Smooth muscle cell (in vitro differentiated cells): ENCODE measurements around the gene TTLL11. TPM values are rescaled to one million over a fixed set of nuclear protein-coding genes. Genes with fewer than 3 reads are reported as not detected.

Experiments
- DNase-seq: peaks from one replicate; lab custom pipeline; 2025; ENCODE audit not compliant: unreplicated experiment; lab: John Stamatoyannopoulos, UW
- H2AFZ ChIP-seq: fragments of 200-600 bp; sonication (generic); 2 replicates; pipeline ENCODE4 v1.6.0; 2016; ENCODE audit warnings: antibody characterized with exemption, low read depth, mild to moderate bottlenecking
- H3F3A ChIP-seq: fragments of 200-600 bp; sonication (generic); 2 replicates; pipeline ENCODE4 v1.6.0; 2017; ENCODE audit warnings: antibody characterized with exemption, low read depth
- H3K27ac ChIP-seq: fragments of 200-600 bp; sonication (generic); 2 replicates; pipeline ENCODE4 v1.5.1; 2016; ENCODE audit warnings: low read depth, mild to moderate bottlenecking
- H3K27me3 ChIP-seq: fragments of 200-600 bp; sonication (generic); 2 replicates; pipeline ENCODE4 v1.6.1; 2016; ENCODE audit warnings: low read depth, mild to moderate bottlenecking
- H3K36me3 ChIP-seq: fragments of 200-600 bp; sonication (generic); 2 replicates; pipeline ENCODE4 v1.5.1; 2016; ENCODE audit warnings: low read depth
- H3K4me1 ChIP-seq: fragments of 200-600 bp; sonication (generic); 2 replicates; pipeline ENCODE4 v1.5.1; 2016; ENCODE audit warnings: low read depth
- H3K4me2 ChIP-seq: fragments of 200-600 bp; sonication (generic); 2 replicates; pipeline ENCODE4 v1.6.0; 2016; ENCODE audit warnings: mild to moderate bottlenecking
- H3K4me3 ChIP-seq: fragments of 200-600 bp; sonication (generic); 2 replicates; pipeline ENCODE4 v1.5.1; 2016; ENCODE audit warnings: mild to moderate bottlenecking
- H3K79me2 ChIP-seq: fragments of 200-600 bp; sonication (generic); 2 replicates; pipeline ENCODE4 v1.6.0; 2016; ENCODE audit warnings: low read depth, mild to moderate bottlenecking
- H3K9ac ChIP-seq: fragments of 200-600 bp; sonication (generic); 2 replicates; pipeline ENCODE4 v1.6.0; 2016; ENCODE audit warnings: low read depth
- H3K9me3 ChIP-seq: fragments of 200-600 bp; sonication (generic); replicated peaks from 2 replicates; pipeline ENCODE4 v1.5.1; 2016; ENCODE audit warnings: low read depth
- H4K20me1 ChIP-seq: fragments of 200-600 bp; sonication (generic); 2 replicates; pipeline ENCODE4 v1.6.0; 2016; ENCODE audit warnings: low read depth
- WGBS: methylation state at CpG from one replicate; pipeline ENCODE4 v1.1.7; 2016; ENCODE audit warnings: low lambda C conversion rate; 5-methylcytosine and 5-hydroxymethylcytosine counted together
- polyA plus RNA-seq: library from polyadenylated mRNA; unstranded; fragments of >200 nt; fragmentation: Nextera tagmentation; extraction: Ambion mirVana; gene quantifications from 2 replicates; pipeline ENCODE4 v1.2.1, GENCODE V29; 2016
- total RNA-seq: library from RNA; depleted of rRNA; stranded (reverse); fragments of >200 nt; gene quantifications from 2 replicates; pipeline ENCODE4 v1.2.3, GENCODE V29; 2014
- TF ChIP-seq, protein P1 (sequence below): fragments of 200-600 bp; sonication (generic); IDR thresholded peaks from 2 replicates; pipeline ENCODE4 v1.5.1; 2017; ENCODE audit warnings: borderline replicate concordance, mild to moderate bottlenecking, antibody characterized with exemption; ENCODE audit not compliant: insufficient read depth, poor library complexity, severe bottlenecking

Gene TTLL11
- total and polyA plus RNA-seq, 2 experiments from 2014 or later = 2.6 to 3.7 TPM

DNA sequence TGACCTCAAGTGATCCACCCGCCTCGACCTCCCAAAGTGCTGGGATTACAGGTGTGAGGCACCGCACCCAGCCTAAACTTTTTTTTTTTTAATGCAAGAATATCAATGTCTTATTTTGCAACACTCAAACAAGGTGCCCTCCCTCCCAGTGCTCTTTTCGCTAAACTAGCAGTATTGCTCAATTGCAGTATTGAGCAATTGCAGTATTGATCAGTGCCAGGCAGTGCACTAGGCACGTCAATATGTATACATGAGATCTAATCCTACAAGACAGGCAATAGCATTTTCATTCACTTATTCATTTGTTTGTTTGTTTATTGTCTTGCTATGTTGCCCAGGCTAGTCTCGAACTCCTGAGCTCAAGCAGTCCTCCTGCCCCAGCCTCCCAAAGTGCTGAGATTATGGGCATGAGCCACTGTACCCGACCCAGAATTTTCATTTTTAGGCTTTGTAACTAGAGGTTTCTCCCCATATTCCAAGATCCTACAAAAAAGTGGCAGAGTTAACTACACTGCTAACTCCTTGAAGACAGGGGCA lies 94.5 kb downstream of the TTLL11 start:
- no peak overlapping the region for H3K9ac ChIP-seq
- no peaks in the 10 kb centered on the region for H3K9me3 ChIP-seq
- H3K27ac ChIP-seq = no peak overlapping the region
- no peak overlapping the region for H3K4me3 ChIP-seq
- H4K20me1 ChIP-seq = no peaks in the 10 kb centered on the region
- H3K36me3 ChIP-seq = no peaks in the 10 kb centered on the region
- H2AFZ ChIP-seq = no peak overlapping the region
- 96% methylated on average over 7 of the region's 7 CpGs for WGBS
- H3K4me2 ChIP-seq = no peak overlapping the region
- H3K4me1 ChIP-seq = no peaks in the 10 kb centered on the region
- TF ChIP-seq, protein P1, sequence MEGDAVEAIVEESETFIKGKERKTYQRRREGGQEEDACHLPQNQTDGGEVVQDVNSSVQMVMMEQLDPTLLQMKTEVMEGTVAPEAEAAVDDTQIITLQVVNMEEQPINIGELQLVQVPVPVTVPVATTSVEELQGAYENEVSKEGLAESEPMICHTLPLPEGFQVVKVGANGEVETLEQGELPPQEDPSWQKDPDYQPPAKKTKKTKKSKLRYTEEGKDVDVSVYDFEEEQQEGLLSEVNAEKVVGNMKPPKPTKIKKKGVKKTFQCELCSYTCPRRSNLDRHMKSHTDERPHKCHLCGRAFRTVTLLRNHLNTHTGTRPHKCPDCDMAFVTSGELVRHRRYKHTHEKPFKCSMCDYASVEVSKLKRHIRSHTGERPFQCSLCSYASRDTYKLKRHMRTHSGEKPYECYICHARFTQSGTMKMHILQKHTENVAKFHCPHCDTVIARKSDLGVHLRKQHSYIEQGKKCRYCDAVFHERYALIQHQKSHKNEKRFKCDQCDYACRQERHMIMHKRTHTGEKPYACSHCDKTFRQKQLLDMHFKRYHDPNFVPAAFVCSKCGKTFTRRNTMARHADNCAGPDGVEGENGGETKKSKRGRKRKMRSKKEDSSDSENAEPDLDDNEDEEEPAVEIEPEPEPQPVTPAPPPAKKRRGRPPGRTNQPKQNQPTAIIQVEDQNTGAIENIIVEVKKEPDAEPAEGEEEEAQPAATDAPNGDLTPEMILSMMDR = no peak
- no peaks in the 10 kb centered on the region for H3F3A ChIP-seq
- no peak for DNase-seq
- no peaks in the 10 kb centered on the region for H3K79me2 ChIP-seq
- no peaks in the 10 kb centered on the region for H3K27me3 ChIP-seq

DNA sequence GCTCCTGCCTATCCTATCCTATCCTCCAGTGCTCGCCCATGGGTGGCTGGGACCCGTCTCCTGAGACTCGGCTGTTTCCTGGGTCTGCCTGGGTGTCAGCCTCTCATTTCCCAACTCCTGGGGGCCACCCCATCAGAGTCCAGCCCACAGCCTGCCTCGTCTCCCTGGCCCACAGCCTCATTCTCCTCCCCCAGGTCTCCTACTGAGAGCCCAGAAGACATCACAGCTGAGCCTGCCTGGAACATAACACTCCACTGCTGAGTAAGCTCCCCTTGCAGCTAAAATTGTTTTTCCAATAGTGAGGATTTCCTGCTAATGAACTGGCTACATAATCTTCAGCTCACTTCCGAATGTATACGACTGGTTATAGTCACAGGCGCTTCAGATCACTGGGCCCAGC lies 95.3 kb downstream of the TTLL11 start:
- Histone ChIP-seq H2AFZ (no peak overlapping the region), H3K27ac (no peak overlapping the region), H3K36me3 (no peaks in the 10 kb centered on the region), H3K79me2 (no peaks in the 10 kb centered on the region), H3K4me1 (no peaks in the 10 kb centered on the region), H3K4me3 (no peak overlapping the region), H3K9ac (no peak overlapping the region), H3K27me3 (no peaks in the 10 kb centered on the region), H3F3A (no peaks in the 10 kb centered on the region), H3K9me3 (no peaks in the 10 kb centered on the region), H4K20me1 (no peaks in the 10 kb centered on the region), H3K4me2 (no peak overlapping the region)
- TF ChIP-seq, protein P1 = no peak
- WGBS = 46% methylated on average over 7 of the region's 7 CpGs
- DNase-seq = no peak

DNA sequence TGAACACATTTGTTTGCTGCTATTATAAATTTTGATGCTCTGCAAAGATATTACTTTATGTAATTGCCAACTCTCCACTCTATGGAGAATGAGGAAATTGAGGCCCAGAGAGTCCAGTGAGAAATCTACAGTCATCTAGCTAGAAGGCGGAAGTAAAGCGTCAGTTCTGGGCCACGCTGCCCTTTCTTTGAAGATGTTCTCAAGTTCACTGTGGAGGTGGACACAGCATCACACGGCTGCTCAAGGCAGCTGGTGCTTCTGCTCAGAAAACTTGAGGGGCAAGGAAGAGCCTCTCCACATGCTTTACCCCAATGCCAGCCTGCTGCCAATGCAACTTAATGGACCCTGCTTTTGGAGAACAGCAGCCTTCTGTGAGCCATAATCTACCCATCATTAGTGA lies 96.3 kb downstream of the TTLL11 start:
- H3F3A ChIP-seq = no peaks in the 10 kb centered on the region
- no peak for DNase-seq
- no peaks in the 10 kb centered on the region for H4K20me1 ChIP-seq
- H3K27me3 ChIP-seq = no peaks in the 10 kb centered on the region
- no peak overlapping the region for H3K4me2 ChIP-seq
- no peaks in the 10 kb centered on the region for H3K4me1 ChIP-seq
- no peaks in the 10 kb centered on the region for H3K9me3 ChIP-seq
- WGBS = 100% methylated on average over 4 of the region's 4 CpGs
- no peaks in the 10 kb centered on the region for H3K79me2 ChIP-seq
- no peak overlapping the region for H3K4me3 ChIP-seq
- H3K36me3 ChIP-seq = no peaks in the 10 kb centered on the region
- no peak overlapping the region for H3K9ac ChIP-seq
- TF ChIP-seq, protein P1 = no peak
- no peak overlapping the region for H2AFZ ChIP-seq
- no peak overlapping the region for H3K27ac ChIP-seq

DNA sequence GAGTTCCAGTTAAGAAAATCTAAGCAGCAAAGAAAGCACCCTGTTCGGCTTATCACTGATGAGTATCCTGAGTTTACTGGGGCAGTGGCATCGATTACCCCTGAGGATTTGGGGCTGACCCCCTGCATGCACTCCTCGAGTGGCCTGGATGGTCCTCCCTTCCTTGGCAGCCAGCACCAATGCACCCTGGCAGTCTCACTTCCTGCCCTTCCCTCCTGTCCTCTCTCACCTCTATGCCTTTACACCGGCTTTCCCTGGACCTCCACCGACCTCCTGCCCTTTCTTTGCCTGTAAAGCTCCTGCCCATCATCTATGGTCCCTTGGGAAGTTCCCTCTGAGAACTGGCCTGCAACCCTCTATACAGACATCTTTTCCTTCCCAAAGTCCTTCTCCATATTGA lies 97.1 kb downstream of the TTLL11 start:
- no peak overlapping the region for H2AFZ ChIP-seq
- no peaks in the 10 kb centered on the region for H3K36me3 ChIP-seq
- H3F3A ChIP-seq = no peaks in the 10 kb centered on the region
- TF ChIP-seq, protein P1 = no peak
- H3K27ac ChIP-seq = no peak overlapping the region
- no peaks in the 10 kb centered on the region for H3K79me2 ChIP-seq
- no peak overlapping the region for H3K4me3 ChIP-seq
- no peaks in the 10 kb centered on the region for H3K4me1 ChIP-seq
- 93% methylated on average over 5 of the region's 5 CpGs for WGBS
- H3K9ac ChIP-seq = no peak overlapping the region
- no peaks in the 10 kb centered on the region for H4K20me1 ChIP-seq
- no peak overlapping the region for H3K4me2 ChIP-seq
- no peaks in the 10 kb centered on the region for H3K9me3 ChIP-seq
- DNase-seq = no peak
- H3K27me3 ChIP-seq = no peaks in the 10 kb centered on the region
